Natural killer cell (primary cell): ENCODE measurements around the gene PCDHGB2. TPM values are rescaled to one million over a fixed set of nuclear protein-coding genes. Genes with fewer than 3 reads are reported as not detected.
A peak's percentile ranks its signal among the peaks of the same experiment; 100 is the strongest.
"Not testable (repeated sequence)": the region's sequence is repeated elsewhere in the genome, so short reads cannot be mapped to it uniquely, and the experiment has no call there.

Experiments used
- ATAC-seq, 3 donors: fragments of 150-1000 bp in 2 of 3; fragments of 200-7000 bp in 1 of 3; cut with Tn5 transposase; 1 replicate in 1 of 3; 2 replicates in 2 of 3; pipeline ENCODE4 v1.10.0; 2021; ENCODE audit warnings: mild to moderate bottlenecking in 2 of 3, moderate library complexity in 2 of 3
- DNase-seq, 2 donors: peaks; one replicate each; pipeline versions ENCODE4 v3.0.0 to v3.0.0-alpha.2; 2013 to 2021; ENCODE audit warnings: mixed read lengths in 1 of 2
- H3K27ac ChIP-seq: one replicate; pipeline ENCODE4 v1.5.1; 2013; ENCODE audit warnings: mild to moderate bottlenecking, low read length
- H3K27me3 ChIP-seq: one replicate; pipeline ENCODE4 v1.6.1; 2013; ENCODE audit warnings: low read length; ENCODE audit not compliant: control insufficient read depth, insufficient read depth
- H3K36me3 ChIP-seq: one replicate; pipeline ENCODE4 v1.6.1; 2013; ENCODE audit warnings: low read length; ENCODE audit not compliant: control insufficient read depth, insufficient read depth
- H3K4me1 ChIP-seq: one replicate; pipeline ENCODE4 v1.6.1; 2013; ENCODE audit warnings: low read length; ENCODE audit not compliant: control insufficient read depth, insufficient read depth
- H3K4me3 ChIP-seq: one replicate; pipeline ENCODE4 v1.5.1; 2013; ENCODE audit warnings: low read length
- H3K9me3 ChIP-seq: one replicate; pipeline ENCODE4 v1.6.1; 2013; ENCODE audit warnings: low read length; ENCODE audit not compliant: control insufficient read depth, insufficient read depth
- H3K27ac Mint-ChIP-seq, 2 donors: one replicate each; pipeline ENCODE4 v1.8.0; 2022; ENCODE audit warnings: mild to moderate bottlenecking in 2 of 2, mixed read lengths in 2 of 2, moderate library complexity in 1 of 2
- H3K27me3 Mint-ChIP-seq, 2 donors: one replicate each; pipeline ENCODE4 v1.8.0; 2022; ENCODE audit warnings: low read depth in 2 of 2, mixed read lengths in 2 of 2
- H3K36me3 Mint-ChIP-seq: one replicate; pipeline ENCODE4 v1.8.0; 2022; ENCODE audit warnings: mixed read lengths
- H3K4me1 Mint-ChIP-seq, 2 donors: one replicate each; pipeline ENCODE4 v1.8.0; 2022; ENCODE audit warnings: mixed read lengths in 2 of 2
- H3K4me3 Mint-ChIP-seq: one replicate; pipeline ENCODE4 v1.8.0; 2022; ENCODE audit warnings: mild to moderate bottlenecking, moderate library complexity, mixed read lengths
- H3K9me3 Mint-ChIP-seq, 2 donors: one replicate each; pipeline ENCODE4 v1.8.0; 2022; ENCODE audit warnings: mixed read lengths in 2 of 2
- WGBS: methylation state at CpG from one replicate; pipeline ENCODE4 v1.1.7; 2013; ENCODE audit warnings: missing lambda C conversion rate; ENCODE audit not compliant: insufficient coverage; 5-methylcytosine and 5-hydroxymethylcytosine counted together
- intact Hi-C: fragments of 100-400 bp; cut with micrococcal nuclease; formaldehyde crosslinking; loops from one replicate; pipeline ENCODE4 v1.14.2; 2022
- total RNA-seq, 4 donors: library from RNA; stranded (reverse); fragments of 120-200 nt in 1 of 4; gene quantifications; one replicate each; pipeline versions ENCODE4 v1.2.3 to v1.2.4, GENCODE V29; 2013 to 2022
- TF ChIP-seq, protein P1 (sequence below): fragments of 200-600 bp; IDR thresholded peaks from one replicate; pipeline ENCODE4 v1.8.0; 2022; ENCODE audit warnings: antibody characterized with exemption

PCDHGB2 gene
- total RNA-seq, 3 donors from 2014 or later (not counting 1 experiment from before 2014, with no cell fraction given) = 0.36 to 1.5 (median 0.49) TPM

DNA sequence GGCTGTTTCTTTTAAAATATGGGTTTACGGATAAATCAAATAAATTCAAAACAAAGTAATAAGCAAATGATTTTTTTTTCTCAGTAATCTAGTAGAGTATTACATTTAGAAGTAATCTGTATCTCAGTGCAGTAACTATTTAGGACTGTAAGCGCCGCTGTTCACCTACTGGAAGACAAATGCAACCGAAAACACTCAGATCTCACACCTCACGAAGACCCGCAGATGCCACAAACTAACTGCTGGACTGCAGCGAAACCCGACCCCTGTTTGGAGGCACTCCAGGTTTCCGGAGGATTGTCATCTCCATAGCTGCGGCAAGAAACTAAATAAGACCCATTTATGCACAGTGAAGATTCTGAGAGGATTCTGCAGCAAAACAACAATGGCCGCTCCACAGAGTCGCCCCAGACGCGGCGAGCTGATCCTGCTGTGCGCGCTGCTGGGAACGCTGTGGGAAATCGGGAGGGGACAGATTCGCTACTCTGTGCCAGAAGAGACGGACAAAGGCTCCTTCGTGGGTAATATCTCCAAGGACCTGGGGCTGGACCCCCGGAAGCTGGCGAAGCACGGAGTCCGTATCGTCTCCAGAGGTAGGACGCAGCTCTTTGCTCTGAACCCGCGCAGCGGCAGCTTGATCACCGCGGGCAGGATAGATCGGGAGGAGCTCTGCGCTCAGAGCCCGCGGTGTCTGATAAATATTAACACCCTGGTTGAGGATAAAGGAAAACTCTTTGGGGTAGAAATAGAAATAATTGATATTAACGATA lies 32.8 kb downstream of the PCDHGB2 start, which contains the start of gene PCDHGA8:
PCDHGA8 (plus strand) TSS at position 205 of the 770 bp plus-strand sequence; CDS start at position 386, 181 bp downstream.
- Histone ChIP-seq H3K36me3 (no peaks in the 10 kb centered on the region), H3K27ac (no peak within 1 kb of the TSS), H3K4me3 (no peak within 1 kb of the TSS), H3K4me1 (no peaks in the 10 kb centered on the region), H3K9me3 (peaks cover 39% of the 10 kb centered on the region), H3K27me3 (peaks cover 63% of the 10 kb centered on the region)
- TF ChIP-seq, protein P1, sequence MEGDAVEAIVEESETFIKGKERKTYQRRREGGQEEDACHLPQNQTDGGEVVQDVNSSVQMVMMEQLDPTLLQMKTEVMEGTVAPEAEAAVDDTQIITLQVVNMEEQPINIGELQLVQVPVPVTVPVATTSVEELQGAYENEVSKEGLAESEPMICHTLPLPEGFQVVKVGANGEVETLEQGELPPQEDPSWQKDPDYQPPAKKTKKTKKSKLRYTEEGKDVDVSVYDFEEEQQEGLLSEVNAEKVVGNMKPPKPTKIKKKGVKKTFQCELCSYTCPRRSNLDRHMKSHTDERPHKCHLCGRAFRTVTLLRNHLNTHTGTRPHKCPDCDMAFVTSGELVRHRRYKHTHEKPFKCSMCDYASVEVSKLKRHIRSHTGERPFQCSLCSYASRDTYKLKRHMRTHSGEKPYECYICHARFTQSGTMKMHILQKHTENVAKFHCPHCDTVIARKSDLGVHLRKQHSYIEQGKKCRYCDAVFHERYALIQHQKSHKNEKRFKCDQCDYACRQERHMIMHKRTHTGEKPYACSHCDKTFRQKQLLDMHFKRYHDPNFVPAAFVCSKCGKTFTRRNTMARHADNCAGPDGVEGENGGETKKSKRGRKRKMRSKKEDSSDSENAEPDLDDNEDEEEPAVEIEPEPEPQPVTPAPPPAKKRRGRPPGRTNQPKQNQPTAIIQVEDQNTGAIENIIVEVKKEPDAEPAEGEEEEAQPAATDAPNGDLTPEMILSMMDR = no peak
- Mint-ChIP-seq H3K36me3 (peaks cover 7% of the 10 kb centered on the region), H3K9me3 (peaks cover 0 to 5% of the 10 kb centered on the region in 2 donors), H3K4me1 (no peaks in the 10 kb centered on the region), H3K4me3 (peak within 1 kb of the TSS; percentile 71), H3K27ac (no peak within 1 kb of the TSS), H3K27me3 (peaks cover 51 to 73% of the 10 kb centered on the region in 2 donors)
- WGBS = 39% methylated on average over 37 of the region's 38 CpGs
- DNase-seq (no peak), ATAC-seq (peak in 2 of 3 donors; percentile 47 to 58)
- intact Hi-C loops = no loop called here

DNA sequence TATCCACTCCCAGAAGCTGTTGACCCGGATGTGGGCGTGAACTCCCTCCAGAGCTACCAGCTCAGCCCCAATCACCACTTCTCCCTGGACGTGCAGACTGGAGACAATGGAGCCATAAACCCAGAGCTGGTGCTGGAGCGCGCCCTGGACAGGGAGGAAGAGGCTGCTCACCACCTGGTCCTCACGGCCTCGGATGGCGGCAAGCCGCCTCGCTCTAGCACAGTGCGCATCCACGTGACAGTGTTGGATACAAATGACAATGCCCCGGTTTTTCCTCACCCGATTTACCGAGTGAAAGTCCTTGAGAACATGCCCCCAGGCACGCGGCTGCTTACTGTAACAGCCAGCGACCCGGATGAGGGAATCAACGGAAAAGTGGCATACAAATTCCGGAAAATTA lies 33.5 kb downstream of the PCDHGB2 start:
- Histone ChIP-seq H3K9me3 (peaks cover 38% of the 10 kb centered on the region), H3K27ac (no peak overlapping the region), H3K4me1 (no peaks in the 10 kb centered on the region), H3K36me3 (no peaks in the 10 kb centered on the region), H3K27me3 (peaks cover 64% of the 10 kb centered on the region), H3K4me3 (no peak overlapping the region)
- TF ChIP-seq, protein P1 = no peak
- DNase-seq (no peak), ATAC-seq (no peak)
- Mint-ChIP-seq H3K9me3 (peaks cover 0 to 5% of the 10 kb centered on the region in 2 donors), H3K27ac (no peak overlapping the region), H3K36me3 (peaks cover 7% of the 10 kb centered on the region), H3K27me3 (peaks cover 49 to 71% of the 10 kb centered on the region in 2 donors), H3K4me1 (no peaks in the 10 kb centered on the region), H3K4me3 (no peak overlapping the region)
- intact Hi-C loops = no loop called here
- WGBS = 41% methylated on average over 21 of the region's 21 CpGs

DNA sequence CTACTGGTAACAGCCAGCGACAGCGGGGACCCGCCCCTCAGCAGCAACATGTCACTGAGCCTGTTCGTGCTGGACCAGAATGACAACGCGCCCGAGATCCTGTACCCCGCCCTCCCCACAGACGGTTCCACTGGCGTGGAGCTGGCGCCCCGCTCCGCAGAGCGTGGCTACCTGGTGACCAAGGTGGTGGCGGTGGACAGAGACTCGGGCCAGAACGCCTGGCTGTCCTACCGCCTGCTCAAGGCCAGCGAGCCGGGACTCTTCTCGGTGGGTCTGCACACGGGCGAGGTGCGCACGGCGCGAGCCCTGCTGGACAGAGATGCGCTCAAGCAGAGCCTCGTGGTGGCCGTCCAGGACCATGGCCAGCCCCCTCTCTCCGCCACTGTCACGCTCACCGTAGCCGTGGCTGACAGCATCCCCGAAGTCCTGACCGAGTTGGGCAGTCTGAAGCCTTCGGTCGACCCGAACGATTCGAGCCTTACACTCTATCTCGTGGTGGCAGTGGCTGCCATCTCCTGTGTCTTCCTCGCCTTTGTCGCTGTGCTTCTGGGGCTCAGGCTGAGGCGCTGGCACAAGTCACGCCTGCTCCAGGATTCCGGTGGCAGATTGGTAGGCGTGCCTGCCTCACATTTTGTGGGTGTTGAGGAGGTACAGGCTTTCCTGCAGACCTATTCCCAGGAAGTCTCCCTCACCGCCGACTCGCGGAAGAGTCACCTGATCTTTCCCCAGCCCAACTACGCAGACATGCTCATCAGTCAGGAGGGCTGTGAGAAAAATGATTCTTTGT lies 34.8 kb downstream of the PCDHGB2 start:
- intact Hi-C loops, H3K36me3 ChIP-seq, H3K27ac Mint-ChIP-seq, H3K4me3 ChIP-seq, H3K36me3 Mint-ChIP-seq, ATAC-seq, H3K27ac ChIP-seq, H3K4me1 ChIP-seq, H3K4me1 Mint-ChIP-seq, H3K4me3 Mint-ChIP-seq, H3K9me3 Mint-ChIP-seq: not testable (repeated sequence)
- Histone ChIP-seq H3K9me3 (peaks cover 37% of the 10 kb centered on the region), H3K27me3 (peaks cover 69% of the 10 kb centered on the region)
- peaks cover 49 to 62% of the 10 kb centered on the region in 2 donors for H3K27me3 Mint-ChIP-seq
- peak in 1 of 2 donors; percentile 13 for DNase-seq
- WGBS = 42% methylated on average over 40 of the region's 53 CpGs
